DOHH2 (cell line): Measurements from ENCODE around the gene OXLD1.

Source experiments
- EZH2phosphoT487 ChIP-seq: fragments of 200-600 bp; sonication (generic); IDR thresholded peaks from 2 replicates; pipeline ENCODE4 v1.6.1; 2017; ENCODE audit warnings: borderline replicate concordance, mild to moderate bottlenecking, antibody characterized with exemption, low read length, moderate library complexity, mixed read lengths
- TF ChIP-seq, protein P1 (sequence below): fragments of 200-600 bp; sonication (generic); IDR thresholded peaks from one replicate; pipeline ENCODE4 v1.5.1; 2014; ENCODE audit warnings: antibody characterized with exemption, mild to moderate bottlenecking, low read depth, low read length; ENCODE audit not compliant: poor library complexity, severe bottlenecking

DNA sequence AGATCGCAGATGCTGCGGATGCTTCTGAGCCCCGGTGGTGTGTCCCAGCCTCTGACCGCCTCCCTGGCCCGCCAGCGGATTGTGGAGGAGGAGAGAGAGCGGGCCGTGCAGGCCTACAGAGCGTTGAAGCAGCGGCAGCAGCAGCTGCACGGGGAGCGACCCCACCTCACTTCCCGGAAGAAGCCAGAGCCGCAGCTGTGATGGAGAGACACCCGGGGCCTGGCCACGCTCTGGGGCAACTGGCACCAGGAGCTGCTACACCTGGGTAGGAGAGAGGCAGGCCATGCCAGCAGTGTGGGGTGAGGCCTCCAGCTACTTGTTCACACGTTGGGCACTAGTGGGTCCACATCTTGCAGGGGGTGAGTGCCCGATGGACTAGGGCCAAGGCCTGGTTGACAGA lies 6.1 kb upstream of the OXLD1 start:
- TF ChIP-seq, protein P1, sequence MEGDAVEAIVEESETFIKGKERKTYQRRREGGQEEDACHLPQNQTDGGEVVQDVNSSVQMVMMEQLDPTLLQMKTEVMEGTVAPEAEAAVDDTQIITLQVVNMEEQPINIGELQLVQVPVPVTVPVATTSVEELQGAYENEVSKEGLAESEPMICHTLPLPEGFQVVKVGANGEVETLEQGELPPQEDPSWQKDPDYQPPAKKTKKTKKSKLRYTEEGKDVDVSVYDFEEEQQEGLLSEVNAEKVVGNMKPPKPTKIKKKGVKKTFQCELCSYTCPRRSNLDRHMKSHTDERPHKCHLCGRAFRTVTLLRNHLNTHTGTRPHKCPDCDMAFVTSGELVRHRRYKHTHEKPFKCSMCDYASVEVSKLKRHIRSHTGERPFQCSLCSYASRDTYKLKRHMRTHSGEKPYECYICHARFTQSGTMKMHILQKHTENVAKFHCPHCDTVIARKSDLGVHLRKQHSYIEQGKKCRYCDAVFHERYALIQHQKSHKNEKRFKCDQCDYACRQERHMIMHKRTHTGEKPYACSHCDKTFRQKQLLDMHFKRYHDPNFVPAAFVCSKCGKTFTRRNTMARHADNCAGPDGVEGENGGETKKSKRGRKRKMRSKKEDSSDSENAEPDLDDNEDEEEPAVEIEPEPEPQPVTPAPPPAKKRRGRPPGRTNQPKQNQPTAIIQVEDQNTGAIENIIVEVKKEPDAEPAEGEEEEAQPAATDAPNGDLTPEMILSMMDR: no peak
- no peak for TF ChIP-seq EZH2phosphoT487
